GM12878 (cell line): ENCODE results near the gene MASP1. TPM values are rescaled to one million over a fixed set of nuclear protein-coding genes. Genes with fewer than 3 reads are reported as not detected.

ENCODE experiments used
- ATAC-seq: fragments of 200-7000 bp; cut with Tn5 transposase; 3 replicates; pipeline ENCODE4 v1.9.1; 2020; ENCODE audit warnings: mild to moderate bottlenecking, moderate library complexity
- BruUV-seq: library from RNA; stranded (reverse); fragments of 400-500 nt; replicated peaks from 2 replicates; lab custom pipeline; 2021; lab: Mats Ljungman, UMichigan
- CTCF ChIA-PET: fragments of 300-600 bp; sonication (Branson Sonifier 250); formaldehyde crosslinking; extraction: SDS; loops from one replicate; lab custom pipeline; 2021; ENCODE audit warnings: inconsistent platforms; lab: Yijun Ruan, JAX
- POLR2A ChIA-PET: fragments of 350-600 bp; formaldehyde crosslinking; extraction: SDS; loops from one replicate; lab custom pipeline; 2021; ENCODE audit warnings: inconsistent platforms; lab: Charles Lee
- RAD21 ChIA-PET: fragments of 300-600 bp; sonication (Branson Sonifier 250); formaldehyde crosslinking; loops from one replicate; lab custom pipeline; 2023; ENCODE audit warnings: antibody characterized with exemption; ENCODE audit not compliant: unreplicated experiment; lab: Charles Lee
- SMC1A ChIA-PET: fragments of 300-600 bp; sonication (Branson Sonifier 250); formaldehyde crosslinking; loops from one replicate; lab custom pipeline; 2023; ENCODE audit not compliant: unreplicated experiment, uncharacterized antibody; lab: Charles Lee
- DNase-seq: peaks from one replicate; pipeline ENCODE4 v3.0.0-alpha.2; 2011; ENCODE audit warnings: low read depth, low spot score
- FAIRE-seq: peaks from 3 replicates; lab custom pipeline; 2011; peaks lifted over from hg19 to GRCh38; lab: Jason Lieb, UNC
- H2AFZ ChIP-seq: 2 replicates; pipeline ENCODE4 v1.6.0; 2011; ENCODE audit warnings: low read depth, low read length, control low read depth; ENCODE audit not compliant: control insufficient read depth
- H3K27ac ChIP-seq: 2 replicates; pipeline ENCODE4 v1.5.1; 2011; ENCODE audit warnings: control low read depth; ENCODE audit not compliant: control insufficient read depth, insufficient read depth
- H3K27me3 ChIP-seq, 2 experiments: replicated peaks in 1 of 2; 2 replicates each; pipeline versions ENCODE4 v1.6.0 to v1.6.1; 2011; ENCODE audit warnings: low read length in 1 of 2; ENCODE audit not compliant: control insufficient read depth in 2 of 2, insufficient read depth in 2 of 2
- H3K36me3 ChIP-seq, 2 experiments: 2 replicates each; pipeline ENCODE4 v1.5.1; 2011; ENCODE audit warnings: low read length in 1 of 2; ENCODE audit not compliant: control insufficient read depth in 2 of 2, insufficient read depth in 2 of 2
- H3K4me1 ChIP-seq: 2 replicates; pipeline ENCODE4 v1.6.1; 2011; ENCODE audit warnings: mild to moderate bottlenecking, low read length, moderate library complexity, mixed read lengths; ENCODE audit not compliant: control insufficient read depth, insufficient read depth
- H3K4me2 ChIP-seq: 2 replicates; pipeline ENCODE4 v1.6.0; 2011; ENCODE audit warnings: control low read depth; ENCODE audit not compliant: control insufficient read depth, insufficient read depth
- H3K4me3 ChIP-seq: fragments of 200-600 bp; sonication (generic); 2 replicates; pipeline ENCODE4 v1.5.1; 2016
- H3K79me2 ChIP-seq: 2 replicates; pipeline ENCODE4 v1.6.0; 2011; ENCODE audit warnings: low read length; ENCODE audit not compliant: control insufficient read depth, insufficient read depth
- H3K9ac ChIP-seq: 2 replicates; pipeline ENCODE4 v1.8.0; 2011; ENCODE audit warnings: low read length, control low read depth, mixed read lengths; ENCODE audit not compliant: control insufficient read depth, insufficient read depth
- H3K9me3 ChIP-seq: replicated peaks from 3 replicates; pipeline ENCODE4 v1.5.1; 2011; ENCODE audit warnings: mild to moderate bottlenecking, low read length; ENCODE audit not compliant: control insufficient read depth, insufficient read depth
- H4K20me1 ChIP-seq: 2 replicates; pipeline ENCODE4 v1.6.0; 2011; ENCODE audit not compliant: control insufficient read depth, insufficient read depth
- ASH2L ChIP-seq: fragments of 300-600, 200-600 bp; sonication (generic); IDR thresholded peaks from 2 replicates; pipeline ENCODE4 v1.6.1; 2017; ENCODE audit warnings: low read depth, mild to moderate bottlenecking, borderline replicate concordance
- CHD4 ChIP-seq: fragments of 200-600 bp; sonication (generic); IDR thresholded peaks from 2 replicates; pipeline ENCODE4 v1.6.1; 2016; ENCODE audit warnings: mild to moderate bottlenecking
- EP300 ChIP-seq, 2 experiments: fragments of 150-350 bp in 1 of 2; IDR thresholded peaks; 2 replicates each; pipeline ENCODE4 v1.6.1; 2011 to 2012; ENCODE audit warnings: low read depth in 2 of 2, low read length in 2 of 2, borderline replicate concordance in 1 of 2, improper control_type of control experiment in 1 of 2, inconsistent platforms in 1 of 2; ENCODE audit not compliant: control insufficient read depth in 1 of 2
- ESRRA ChIP-seq: IDR thresholded peaks from 2 replicates; pipeline ENCODE4 v1.6.1; 2012; ENCODE audit warnings: mild to moderate bottlenecking, low read length, improper control_type of control experiment
- KDM1A ChIP-seq: fragments of 200-600 bp; sonication (generic); IDR thresholded peaks from 2 replicates; pipeline ENCODE4 v1.6.1; 2016; ENCODE audit warnings: borderline replicate concordance
- NFIC ChIP-seq: IDR thresholded peaks from 2 replicates; pipeline ENCODE4 v1.6.1; 2012; ENCODE audit warnings: low read depth, mild to moderate bottlenecking, inconsistent platforms, low read length, moderate library complexity
- RBBP5 ChIP-seq: fragments of 200-600 bp; sonication (generic); conservative IDR thresholded peaks from 2 replicates; pipeline ENCODE4 v1.6.1; 2016
- SMAD5 ChIP-seq: IDR thresholded peaks from 2 replicates; pipeline ENCODE4 v1.6.1; 2016; ENCODE audit warnings: antibody characterized with exemption, low read depth
- SUPT20H ChIP-seq: IDR thresholded peaks from 2 replicates; pipeline ENCODE4 v1.6.1; 2011; ENCODE audit warnings: low read depth, mild to moderate bottlenecking, low read length, moderate library complexity, borderline replicate concordance; ENCODE audit not compliant: control insufficient read depth
- TBL1XR1 ChIP-seq: IDR thresholded peaks from 2 replicates; pipeline ENCODE4 v1.6.1; 2012; ENCODE audit warnings: low read depth, low read length, improper control_type of control experiment
- ZBTB40 ChIP-seq: fragments of 450-650 bp; IDR thresholded peaks from 2 replicates; pipeline ENCODE4 v1.6.1; 2016; ENCODE audit warnings: mild to moderate bottlenecking, moderate library complexity, borderline replicate concordance
- WGBS: methylation state at CpG from one replicate; pipeline ENCODE4 v1.1.6; 2016; ENCODE audit warnings: low lambda C conversion rate; ENCODE audit not compliant: insufficient replicate concordance, insufficient coverage; ENCODE audit errors: missing lambda C conversion rate; 5-methylcytosine and 5-hydroxymethylcytosine counted together
- in situ Hi-C: fragments of 300-500 bp; cut with MboI; formaldehyde crosslinking; loops from 9 replicates; pipeline ENCODE4 v1.14.3; 2018; ENCODE audit warnings: mixed read lengths
- intact Hi-C: fragments of 100-400 bp; cut with micrococcal nuclease; formaldehyde crosslinking; loops from one replicate; pipeline ENCODE4 v1.14.2; 2022; ENCODE audit not compliant: unreplicated experiment
- polyA plus RNA-seq, 11 experiments: library from polyadenylated mRNA; depleted of rRNA in 4 of 11; unstranded in 6 of 11; stranded (reverse) in 5 of 11; fragments of >200 nt; fragmentation: Nextera tagmentation in 4 of 11; fragmentation: Illumina TruSeq in 1 of 11; extraction: Ambion mirVana in 4 of 11; extraction: Trizol in 1 of 11; gene quantifications; 1 replicate in 1 of 11; 2 replicates in 10 of 11; pipeline versions ENCODE4 v1.2.1 to v1.2.3, GENCODE V29; 2011 to 2016; ENCODE audit warnings: inconsistent platforms in 2 of 11, missing spikeins in 2 of 11, low read depth in 1 of 11
- total RNA-seq, 4 experiments: library from RNA; depleted of rRNA in 3 of 4; stranded (reverse); fragments of >200 nt in 3 of 4; fragmentation: Illumina TruSeq in 1 of 4; extraction: Trizol in 1 of 4; gene quantifications; 2 replicates each; pipeline versions ENCODE4 v1.2.1 to v1.2.3, GENCODE V29; 2013 to 2021
- TF ChIP-seq, protein P1 (sequence below): IDR thresholded peaks from 2 replicates; pipeline ENCODE4 v1.6.1; 2012; ENCODE audit warnings: improper control_type of control experiment, low read depth, low read length; ENCODE audit not compliant: insufficient replicate concordance

MASP1 gene
- total and polyA plus RNA-seq, 10 of the 15 experiments (the other 5 are each of a cell fraction or from before 2014, with no cell fraction given): 0.05 TPM; not detected in 9

DNA sequence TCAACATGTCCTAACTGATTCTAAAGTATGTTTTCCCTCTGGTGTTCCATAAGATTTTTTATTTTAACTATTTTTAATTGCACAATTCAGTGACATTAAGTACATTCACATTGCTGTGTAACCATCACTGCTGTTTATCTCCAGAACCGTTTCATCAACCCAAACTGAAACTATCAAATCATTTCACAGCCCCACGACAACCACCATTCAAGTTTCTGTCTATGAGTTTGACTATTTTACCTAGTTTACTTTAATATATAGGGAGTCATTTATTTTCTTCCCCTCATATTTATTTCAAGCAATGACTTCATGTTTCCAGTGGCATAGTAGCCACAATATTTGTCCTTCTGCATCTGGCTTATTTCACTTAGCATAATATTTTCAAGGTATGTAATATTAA lies 85.9 kb downstream of the MASP1 start:
- Histone ChIP-seq H2AFZ (no peak overlapping the region), H3K4me1 (no peaks in the 10 kb centered on the region), H3K27me3 (peaks cover 1 to 3% of the 10 kb centered on the region in 2 experiments; a peak in 1 of 4 replicates), H3K36me3 (no peaks in the 10 kb centered on the region), H3K9ac (no peak overlapping the region), H3K4me3 (no peak overlapping the region), H3K9me3 (peaks cover 3% of the 10 kb centered on the region; the same call in 2 of the 3 replicates), H3K4me2 (no peak overlapping the region), H3K79me2 (no peaks in the 10 kb centered on the region), H3K27ac (no peak overlapping the region), H4K20me1 (no peaks in the 10 kb centered on the region)
- in situ Hi-C loops: no loop called here
- TF ChIP-seq ASH2L (no peak), TBL1XR1 (no peak), SUPT20H (no peak), NFIC (no peak), KDM1A (no peak), ZBTB40 (no peak), SMAD5 (no peak), CHD4 (no peak), ESRRA (no peak), EP300 (IDR thresholded peaks at IDR 0.05; ENCODE audit: borderline replicate concordance in 1 of 2, control insufficient read depth in 1 of 2, low read depth in 2 of 2, low read length in 2 of 2) (no peak), RBBP5 (no peak)
- TF ChIP-seq, protein P1, sequence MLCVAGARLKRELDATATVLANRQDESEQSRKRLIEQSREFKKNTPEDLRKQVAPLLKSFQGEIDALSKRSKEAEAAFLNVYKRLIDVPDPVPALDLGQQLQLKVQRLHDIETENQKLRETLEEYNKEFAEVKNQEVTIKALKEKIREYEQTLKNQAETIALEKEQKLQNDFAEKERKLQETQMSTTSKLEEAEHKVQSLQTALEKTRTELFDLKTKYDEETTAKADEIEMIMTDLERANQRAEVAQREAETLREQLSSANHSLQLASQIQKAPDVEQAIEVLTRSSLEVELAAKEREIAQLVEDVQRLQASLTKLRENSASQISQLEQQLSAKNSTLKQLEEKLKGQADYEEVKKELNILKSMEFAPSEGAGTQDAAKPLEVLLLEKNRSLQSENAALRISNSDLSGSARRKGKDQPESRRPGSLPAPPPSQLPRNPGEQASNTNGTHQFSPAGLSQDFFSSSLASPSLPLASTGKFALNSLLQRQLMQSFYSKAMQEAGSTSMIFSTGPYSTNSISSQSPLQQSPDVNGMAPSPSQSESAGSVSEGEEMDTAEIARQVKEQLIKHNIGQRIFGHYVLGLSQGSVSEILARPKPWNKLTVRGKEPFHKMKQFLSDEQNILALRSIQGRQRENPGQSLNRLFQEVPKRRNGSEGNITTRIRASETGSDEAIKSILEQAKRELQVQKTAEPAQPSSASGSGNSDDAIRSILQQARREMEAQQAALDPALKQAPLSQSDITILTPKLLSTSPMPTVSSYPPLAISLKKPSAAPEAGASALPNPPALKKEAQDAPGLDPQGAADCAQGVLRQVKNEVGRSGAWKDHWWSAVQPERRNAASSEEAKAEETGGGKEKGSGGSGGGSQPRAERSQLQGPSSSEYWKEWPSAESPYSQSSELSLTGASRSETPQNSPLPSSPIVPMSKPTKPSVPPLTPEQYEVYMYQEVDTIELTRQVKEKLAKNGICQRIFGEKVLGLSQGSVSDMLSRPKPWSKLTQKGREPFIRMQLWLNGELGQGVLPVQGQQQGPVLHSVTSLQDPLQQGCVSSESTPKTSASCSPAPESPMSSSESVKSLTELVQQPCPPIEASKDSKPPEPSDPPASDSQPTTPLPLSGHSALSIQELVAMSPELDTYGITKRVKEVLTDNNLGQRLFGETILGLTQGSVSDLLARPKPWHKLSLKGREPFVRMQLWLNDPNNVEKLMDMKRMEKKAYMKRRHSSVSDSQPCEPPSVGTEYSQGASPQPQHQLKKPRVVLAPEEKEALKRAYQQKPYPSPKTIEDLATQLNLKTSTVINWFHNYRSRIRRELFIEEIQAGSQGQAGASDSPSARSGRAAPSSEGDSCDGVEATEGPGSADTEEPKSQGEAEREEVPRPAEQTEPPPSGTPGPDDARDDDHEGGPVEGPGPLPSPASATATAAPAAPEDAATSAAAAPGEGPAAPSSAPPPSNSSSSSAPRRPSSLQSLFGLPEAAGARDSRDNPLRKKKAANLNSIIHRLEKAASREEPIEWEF: no peak
- ChIA-PET RAD21 (no interaction called here), SMC1A (no interaction called here), POLR2A (no interaction called here), CTCF (interaction anchor here (1.0 kb wide), 1 partner anchor 356 kb away, joined by 3 read pairs; no protein-coding TSS in a partner anchor)
- DNase-seq (no peak), ATAC-seq (no peak), FAIRE-seq (no peak)
- no TSS peak for BruUV-seq
- WGBS: 0% methylated on average over 2 of the region's 2 CpGs
- intact Hi-C loops: no loop called here
